SK-N-MC (cell line): ENCODE data around the gene SIGLEC8.

ENCODE experiments used
- DNase-seq: peaks from one replicate; pipeline ENCODE4 v3.0.0-alpha.2; 2011; ENCODE audit warnings: low read depth, low spot score
- H3K27ac ChIP-seq: fragments of 200-600 bp; sonication (generic); 2 replicates; pipeline ENCODE4 v1.5.1; 2016; ENCODE audit warnings: mixed run types
- H3K36me3 ChIP-seq: fragments of 200-600 bp; sonication (generic); 2 replicates; pipeline ENCODE4 v1.6.1; 2017; ENCODE audit warnings: antibody characterized with exemption, low read length, mixed read lengths; ENCODE audit not compliant: insufficient read depth
- H3K4me3 ChIP-seq: fragments of 200-600 bp; sonication (generic); 2 replicates; pipeline ENCODE4 v1.5.1; 2016
- H3K9ac ChIP-seq: fragments of 200-600 bp; sonication (generic); 2 replicates; pipeline ENCODE4 v1.8.0; 2017; ENCODE audit warnings: mixed run types, mixed read lengths; ENCODE audit not compliant: insufficient read length
- H3K9me3 ChIP-seq: fragments of 200-600 bp; sonication (generic); 2 replicates; pipeline ENCODE4 v1.6.1; 2017; ENCODE audit warnings: low read depth, mild to moderate bottlenecking, antibody characterized with exemption, low read length, moderate library complexity, mixed read lengths
- EZH2 ChIP-seq: fragments of 200-600 bp; sonication (generic); IDR thresholded peaks from one replicate; pipeline ENCODE4 v1.6.1; 2017; ENCODE audit warnings: antibody characterized with exemption
- FOXP2 ChIP-seq: optimal IDR thresholded peaks from 2 replicates; pipeline ENCODE3; 2011; ENCODE audit warnings: mild to moderate bottlenecking, moderate library complexity; ENCODE audit not compliant: insufficient read depth; ENCODE audit errors: extremely low read length, control extremely low read depth
- POLR2AphosphoS5 ChIP-seq: IDR thresholded peaks from 2 replicates; pipeline ENCODE4 v1.6.1; 2012; ENCODE audit warnings: mild to moderate bottlenecking, low read depth, low read length, borderline replicate concordance

SIGLEC8 gene

GRCh38 chr19:51407511-51408131 lies 50.6 kb downstream of the SIGLEC8 start:
- no peak overlapping the region for H3K4me3 ChIP-seq
- DNase-seq = no peak
- H3K27ac ChIP-seq = no peak overlapping the region
- TF ChIP-seq POLR2AphosphoS5 (no peak), FOXP2 (no peak), EZH2 (no peak)
- no peak overlapping the region for H3K9ac ChIP-seq
- no peaks in the 10 kb centered on the region for H3K9me3 ChIP-seq
- H3K36me3 ChIP-seq = no peaks in the 10 kb centered on the region

DNA sequence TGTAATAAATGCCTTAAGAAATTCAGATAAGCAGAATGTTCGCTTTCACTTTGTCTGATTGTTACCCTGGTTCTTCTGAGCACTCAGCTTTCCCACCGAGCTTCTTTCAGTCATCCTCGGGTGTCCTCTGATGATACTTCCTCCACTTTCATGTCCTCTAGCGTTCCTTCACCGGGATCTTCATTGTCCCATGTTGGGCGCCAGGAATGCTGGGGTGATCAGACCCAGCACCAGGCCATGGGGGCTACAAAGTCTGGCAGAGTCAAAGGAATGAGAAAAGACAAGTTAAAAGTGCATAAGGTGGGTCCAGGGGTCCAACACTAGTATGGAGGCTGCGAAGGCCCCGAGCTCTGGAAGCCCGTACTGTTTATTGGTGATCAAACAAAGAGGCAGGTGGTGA lies 56.1 kb downstream of the SIGLEC8 start:
- H3K27ac ChIP-seq = no peak overlapping the region
- no peak overlapping the region for H3K4me3 ChIP-seq
- no peak for DNase-seq
- TF ChIP-seq EZH2 (no peak), FOXP2 (no peak), POLR2AphosphoS5 (no peak)
- 0 out of 2 replicates have a peak, but pooled peaks cover 8% of the 10 kb centered on the region for H3K9me3 ChIP-seq
- H3K9ac ChIP-seq = no peak overlapping the region
- no peaks in the 10 kb centered on the region for H3K36me3 ChIP-seq
